ENCODE results near the gene ZNF117. TPM values are rescaled to one million over a fixed set of nuclear protein-coding genes. Genes with fewer than 3 reads are reported as not detected.
"Not testable (repeated sequence)": the region's sequence is repeated elsewhere in the genome, so short reads cannot be mapped to it uniquely, and the experiment has no call there.

ZNF117 gene
- total RNA-seq, 1 donor from 2014 or later: 24.4 TPM

DNA sequence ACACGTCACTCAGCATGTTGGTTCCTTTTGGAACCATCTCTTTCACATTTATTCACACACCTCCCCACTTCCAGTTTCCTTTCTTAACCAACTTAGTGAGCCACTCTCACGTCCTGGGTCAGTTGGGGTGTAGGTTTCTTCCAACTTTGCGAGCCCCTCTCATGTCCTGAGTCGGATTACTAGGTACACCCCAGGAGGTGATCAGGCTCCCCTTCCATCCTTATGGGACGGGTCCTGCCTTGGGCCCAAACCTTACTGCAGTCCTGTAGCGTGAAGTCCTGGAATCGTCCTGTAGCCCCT lies 8.0 kb upstream of the ZNF117 start:
- DNase-seq (ENCODE audit: low spot score) (no peak), ATAC-seq (no peak)
- intact Hi-C loops (cut with DNase I): no loop called here

DNA sequence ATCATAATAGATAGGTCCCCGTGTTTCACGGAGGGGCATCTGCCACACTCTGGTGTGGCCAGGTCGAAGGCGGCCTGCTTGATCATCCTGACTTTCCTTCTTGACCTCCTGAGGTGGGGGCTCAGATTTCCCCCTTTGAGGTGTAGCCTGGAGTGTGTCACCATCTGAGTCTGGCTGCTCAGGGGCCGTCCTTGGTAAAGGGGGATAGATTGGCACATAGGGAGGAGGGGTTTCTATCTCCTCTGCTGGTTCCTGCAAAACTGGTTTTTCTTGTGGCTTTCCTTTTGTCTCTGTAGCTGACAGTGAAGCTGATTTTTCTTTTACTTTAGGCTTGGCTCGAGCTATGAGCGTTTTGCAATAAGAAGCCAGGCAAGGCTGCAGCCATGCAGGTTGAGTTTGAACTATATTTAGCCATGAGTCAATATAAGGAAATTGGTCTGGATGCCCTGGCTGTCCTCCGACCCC lies 7.1 kb upstream of the ZNF117 start:
- DNase-seq (ENCODE audit: low spot score): no peak
- ATAC-seq: no peak

DNA sequence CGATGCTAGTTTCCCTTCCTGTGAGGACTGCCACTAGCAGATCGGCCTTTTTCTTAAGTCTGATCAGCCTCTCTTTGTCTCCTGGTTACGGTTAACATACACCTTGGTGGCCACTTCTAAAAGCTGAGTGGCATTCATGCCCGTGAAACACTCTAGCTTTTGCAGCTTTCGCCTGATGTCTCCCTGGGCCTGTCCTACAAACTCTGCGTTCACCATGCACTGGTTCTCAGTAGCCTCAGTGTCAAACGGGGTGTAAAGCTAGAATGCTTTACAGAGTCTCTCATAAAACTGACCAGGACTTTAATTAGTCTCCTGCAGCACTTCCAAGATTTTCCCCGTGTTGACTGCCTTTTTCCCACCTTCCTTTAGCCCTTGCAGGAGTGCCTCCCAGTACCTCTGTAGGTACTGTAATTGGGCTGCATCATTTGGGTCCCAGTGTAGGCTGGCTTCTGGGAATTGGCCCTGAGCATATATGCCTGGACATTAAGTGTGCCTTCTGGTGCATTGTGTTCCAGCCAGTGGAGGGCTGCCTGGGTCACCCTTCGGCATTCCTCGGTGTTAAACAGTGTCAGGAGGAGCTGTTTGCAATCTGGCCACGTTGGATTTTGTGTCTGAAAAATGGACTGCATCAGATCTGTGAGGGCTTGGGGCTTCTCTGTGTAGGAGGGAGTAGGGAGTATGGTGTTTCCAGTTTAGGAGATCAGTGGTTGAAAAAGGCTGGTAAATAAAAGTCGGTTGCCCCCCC lies 6.5 kb upstream of the ZNF117 start:
- no peak for ATAC-seq
- DNase-seq (ENCODE audit: low spot score): no peak
- intact Hi-C loops (cut with DNase I): no loop called here

More for the DNA sequence above, 7.1 kb upstream of the ZNF117 start:
- intact Hi-C loops (cut with DNase I): no loop called here

DNA sequence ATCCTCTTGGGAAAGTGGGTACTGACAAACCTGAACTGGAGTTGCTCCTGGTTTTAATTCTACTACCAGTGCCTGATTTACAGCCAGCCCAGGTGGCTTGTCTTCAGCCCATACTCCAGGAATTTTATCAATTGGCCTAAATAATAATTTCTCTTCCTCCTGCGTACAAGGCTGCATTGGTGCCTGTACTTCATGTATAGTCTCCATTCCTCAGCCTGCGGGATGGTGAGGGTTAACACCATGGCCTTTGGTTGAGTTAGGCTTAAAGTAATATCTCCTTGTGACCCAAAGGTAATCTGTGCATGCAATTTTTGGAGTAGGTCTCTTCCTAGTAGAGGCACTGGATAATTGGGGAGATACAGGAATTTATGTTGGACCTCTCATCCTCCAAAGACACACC lies 5.5 kb upstream of the ZNF117 start:
- DNase-seq (ENCODE audit: low spot score): no peak
- ATAC-seq: no peak
- intact Hi-C loops (cut with DNase I): no loop called here

DNA sequence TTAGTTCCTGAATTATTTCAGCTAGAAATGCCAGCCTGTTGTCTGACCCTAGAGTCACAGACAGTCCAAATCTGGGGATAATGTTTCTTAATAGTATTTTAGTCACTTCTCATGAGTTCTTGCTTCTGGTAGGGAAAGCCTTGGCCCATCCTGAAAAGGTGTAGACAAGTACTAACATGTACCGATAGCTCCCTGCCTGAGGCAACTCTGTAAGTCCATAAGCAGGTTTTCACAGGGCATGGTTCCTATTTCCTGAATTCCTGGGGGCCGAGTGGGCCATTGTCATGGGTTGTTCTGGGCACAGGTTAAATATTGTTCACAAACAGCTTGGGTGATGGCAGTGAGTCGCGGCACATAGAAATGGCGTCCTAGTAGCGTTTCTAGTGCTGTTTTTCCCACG lies 3.1 kb upstream of the ZNF117 start:
- no peak for DNase-seq (ENCODE audit: low spot score)
- intact Hi-C loops (cut with DNase I): no loop called here
- no peak for ATAC-seq

DNA sequence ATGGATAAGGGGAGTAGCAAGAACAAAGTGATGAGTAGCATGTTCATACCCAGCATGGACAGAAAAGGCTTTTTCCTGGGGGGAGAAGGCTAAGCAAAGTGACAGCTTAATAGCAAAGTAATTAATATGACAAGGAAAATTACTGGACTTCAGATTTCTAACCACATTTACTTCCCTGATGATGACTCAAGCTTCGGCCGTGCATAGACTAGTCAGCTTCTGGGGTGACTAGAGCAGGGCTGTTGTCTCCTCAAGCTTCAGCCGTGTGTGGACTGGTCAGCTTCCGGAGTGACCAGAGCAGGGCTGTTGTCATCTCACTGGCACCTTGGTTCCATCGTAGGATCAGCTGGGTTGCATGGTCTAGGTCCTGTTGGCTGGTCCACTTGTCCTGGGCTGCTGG lies 2.1 kb upstream of the ZNF117 start:
- no peak for ATAC-seq
- intact Hi-C loops (cut with DNase I): no loop called here
- DNase-seq (ENCODE audit: low spot score): no peak

DNA sequence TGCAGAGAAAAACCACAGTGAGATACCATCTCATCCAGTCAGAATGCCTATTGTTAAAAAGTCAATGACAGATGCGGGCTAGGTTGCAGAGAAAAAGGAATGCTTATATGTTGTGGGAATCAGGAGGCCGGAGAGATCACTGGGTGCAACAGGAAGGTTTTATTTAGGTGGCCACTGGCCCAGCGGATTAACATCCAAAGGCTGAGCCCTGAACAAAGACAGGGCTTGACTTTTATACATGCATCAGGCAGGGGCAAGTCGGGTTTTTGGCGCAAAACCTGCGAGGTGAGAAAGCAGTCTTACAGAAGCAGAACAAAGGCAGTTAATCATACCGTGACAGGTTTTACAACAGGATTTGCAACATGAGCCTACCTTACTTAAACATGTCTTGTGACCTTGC lies 620 bp downstream of the ZNF117 start:
- DNase-seq (ENCODE audit: low spot score) (no peak), ATAC-seq (no peak)
- intact Hi-C loops (cut with DNase I): no loop called here

DNA sequence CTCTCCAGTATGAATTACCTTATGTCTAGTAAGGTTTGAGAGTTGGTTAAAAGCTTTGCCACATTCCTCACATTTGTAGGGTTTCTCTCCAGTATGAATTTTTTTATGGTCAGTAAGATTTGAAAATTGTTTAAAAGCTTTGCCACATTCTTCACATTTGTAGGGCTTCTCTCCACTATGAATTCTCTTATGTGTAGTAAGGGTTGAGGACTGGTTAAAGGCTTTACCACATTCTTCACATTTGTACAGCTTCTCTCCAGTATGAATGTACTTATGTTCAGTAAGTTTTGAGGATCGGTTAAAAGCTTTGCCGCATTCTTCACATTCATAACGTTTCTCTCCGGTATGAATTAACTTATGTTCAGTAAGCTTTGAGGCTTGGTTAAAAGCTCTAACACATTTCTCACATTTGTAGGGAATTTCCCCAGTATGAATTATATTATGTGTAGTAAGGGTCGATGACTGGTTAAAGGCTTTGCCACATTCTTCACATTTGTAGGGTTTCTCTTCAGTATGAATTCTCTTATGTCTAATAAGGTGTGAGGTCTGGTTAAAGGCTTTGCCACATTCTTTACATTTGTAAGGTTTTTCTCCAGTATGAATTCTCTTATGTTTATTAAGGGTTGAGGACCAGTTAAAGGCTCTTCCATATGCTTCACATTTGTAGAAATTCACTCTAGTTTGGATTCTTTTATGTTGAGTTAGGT lies 12.2 kb downstream of the ZNF117 start:
- ATAC-seq (no peak), DNase-seq (ENCODE audit: low spot score) (no peak)
- intact Hi-C loops (cut with DNase I): no loop called here

DNA sequence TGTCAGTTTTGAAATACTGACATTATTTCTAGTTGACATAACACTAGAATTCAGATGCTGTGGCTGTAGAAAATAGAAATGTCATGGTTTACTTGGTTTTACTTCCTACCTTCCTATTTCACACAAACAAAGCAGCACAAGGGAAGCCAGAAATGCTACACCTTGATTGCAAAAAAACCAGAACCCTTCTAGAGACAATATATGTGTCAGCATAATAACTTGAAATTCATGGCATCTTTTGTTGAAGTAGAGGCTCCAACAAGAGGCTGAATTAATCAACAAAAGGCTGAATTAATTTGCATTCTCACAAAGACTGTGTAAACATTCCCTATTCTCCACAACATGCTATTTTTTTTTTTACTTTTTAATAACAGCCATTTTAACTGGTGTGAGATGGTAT lies 25.2 kb downstream of the ZNF117 start:
- DNase-seq (ENCODE audit: low spot score) (no peak), ATAC-seq (no peak)
- intact Hi-C loops (cut with DNase I): no loop called here

DNA sequence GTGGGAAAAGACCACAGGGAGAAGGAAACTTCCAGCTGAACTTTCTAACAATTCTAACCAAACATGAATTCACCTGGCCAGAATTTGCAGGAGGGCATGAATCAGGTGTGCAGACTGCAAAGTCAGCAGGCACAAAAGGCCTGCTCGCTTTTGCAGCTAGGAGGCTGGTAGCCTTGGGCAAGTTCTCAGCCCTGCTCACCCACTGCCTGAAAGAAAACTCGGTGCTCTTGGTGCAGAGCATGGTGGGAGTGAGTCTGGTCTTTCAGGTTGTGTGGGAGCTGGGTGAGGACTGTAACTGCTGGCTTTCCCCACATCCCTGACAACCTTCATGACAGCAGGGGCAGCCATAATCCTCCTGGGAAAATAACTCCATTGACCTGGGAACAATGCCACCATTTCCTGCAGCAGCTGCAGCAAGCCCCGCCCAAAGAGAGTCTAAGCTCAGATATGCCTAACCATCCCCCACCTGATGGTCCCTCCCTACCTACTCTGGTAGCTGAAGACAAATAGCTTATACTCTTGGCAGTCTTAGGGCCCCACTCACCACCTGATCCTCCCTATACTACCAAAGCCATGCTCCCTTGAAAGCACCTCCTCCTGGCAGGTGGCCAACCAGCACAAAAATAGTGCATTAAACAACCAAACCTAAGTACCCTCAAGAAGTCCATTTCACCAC lies 31.6 kb downstream of the ZNF117 start:
- DNase-seq (ENCODE audit: low spot score) (no peak), ATAC-seq (no peak)
- intact Hi-C loops (cut with DNase I): no loop called here

DNA sequence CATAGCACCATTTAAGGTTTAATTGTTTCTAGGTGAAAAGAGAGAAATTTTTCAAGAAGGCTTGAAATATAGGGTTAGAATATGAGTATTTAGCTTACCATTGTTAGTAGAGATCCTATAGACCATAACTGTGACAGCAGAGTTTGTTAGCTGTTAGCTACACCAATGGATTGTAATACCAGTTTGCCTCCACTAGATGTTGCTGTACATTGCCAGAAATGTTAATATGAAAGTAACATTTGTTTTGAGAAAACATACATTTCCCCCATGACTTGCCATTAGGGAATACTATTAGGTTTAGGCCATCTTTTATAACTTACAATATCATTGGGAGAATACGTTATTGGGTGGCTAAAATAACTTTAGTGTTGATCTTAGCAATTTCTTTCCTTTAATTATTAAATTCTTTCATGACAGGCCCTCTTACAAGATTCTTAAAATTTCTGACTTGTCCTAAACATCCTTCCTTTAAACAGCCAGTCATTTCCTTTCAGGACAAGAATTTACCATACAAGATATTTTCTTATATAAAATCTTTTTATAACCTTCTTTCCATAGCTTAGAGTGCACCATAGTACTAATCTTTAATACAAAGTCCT lies 39.5 kb downstream of the ZNF117 start:
- ATAC-seq: peak; percentile 70
- DNase-seq (ENCODE audit: low spot score): no peak
- intact Hi-C loops (cut with DNase I): loop anchor here (5.0 kb wide), 1 partner anchor 356 kb away; no protein-coding TSS in a partner anchor

DNA sequence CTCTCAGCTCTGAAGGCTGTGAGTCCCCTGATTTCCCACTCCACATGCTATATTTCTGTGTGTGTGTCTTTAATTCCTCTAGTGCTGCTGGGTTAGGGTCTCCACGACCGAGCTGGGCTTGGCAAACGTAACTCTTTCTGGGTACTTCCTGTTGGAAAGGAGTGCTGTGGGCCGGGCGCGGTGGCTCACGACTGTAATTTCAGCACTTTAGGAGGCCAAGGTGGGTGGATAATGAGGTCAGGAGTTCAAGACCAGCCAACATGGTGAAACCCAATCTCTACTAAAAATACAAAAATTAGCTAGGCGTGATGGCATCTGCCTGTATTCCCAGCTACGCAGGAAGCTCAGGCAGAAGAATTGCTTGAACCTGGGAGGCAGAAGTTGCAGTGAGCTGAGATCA lies 40.2 kb downstream of the ZNF117 start:
- intact Hi-C loops (cut with DNase I): loop anchor here (5.0 kb wide), 1 partner anchor 357 kb away; no protein-coding TSS in a partner anchor
- not testable (repeated sequence) for DNase-seq (ENCODE audit: low spot score); ATAC-seq

DNA sequence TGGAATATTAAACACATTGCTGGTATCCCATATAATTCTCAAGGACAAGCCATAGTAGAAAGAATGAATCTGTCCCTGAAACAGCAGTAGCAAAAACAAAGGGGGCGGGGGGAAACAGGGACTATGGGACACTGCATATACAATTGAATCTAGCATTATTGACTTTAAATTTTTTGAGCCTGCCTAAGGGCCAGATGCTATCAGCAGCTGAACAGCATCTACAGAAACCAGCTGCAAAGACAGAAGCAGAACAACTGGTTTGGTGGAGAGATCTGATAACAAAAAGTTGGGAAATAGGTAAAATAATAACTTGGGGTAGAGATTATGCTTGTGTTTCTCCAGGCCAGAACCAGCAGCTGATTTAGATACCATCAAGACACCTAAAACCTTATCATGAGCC lies 42.1 kb downstream of the ZNF117 start:
- intact Hi-C loops (cut with DNase I); DNase-seq (ENCODE audit: low spot score); ATAC-seq: not testable (repeated sequence)

DNA sequence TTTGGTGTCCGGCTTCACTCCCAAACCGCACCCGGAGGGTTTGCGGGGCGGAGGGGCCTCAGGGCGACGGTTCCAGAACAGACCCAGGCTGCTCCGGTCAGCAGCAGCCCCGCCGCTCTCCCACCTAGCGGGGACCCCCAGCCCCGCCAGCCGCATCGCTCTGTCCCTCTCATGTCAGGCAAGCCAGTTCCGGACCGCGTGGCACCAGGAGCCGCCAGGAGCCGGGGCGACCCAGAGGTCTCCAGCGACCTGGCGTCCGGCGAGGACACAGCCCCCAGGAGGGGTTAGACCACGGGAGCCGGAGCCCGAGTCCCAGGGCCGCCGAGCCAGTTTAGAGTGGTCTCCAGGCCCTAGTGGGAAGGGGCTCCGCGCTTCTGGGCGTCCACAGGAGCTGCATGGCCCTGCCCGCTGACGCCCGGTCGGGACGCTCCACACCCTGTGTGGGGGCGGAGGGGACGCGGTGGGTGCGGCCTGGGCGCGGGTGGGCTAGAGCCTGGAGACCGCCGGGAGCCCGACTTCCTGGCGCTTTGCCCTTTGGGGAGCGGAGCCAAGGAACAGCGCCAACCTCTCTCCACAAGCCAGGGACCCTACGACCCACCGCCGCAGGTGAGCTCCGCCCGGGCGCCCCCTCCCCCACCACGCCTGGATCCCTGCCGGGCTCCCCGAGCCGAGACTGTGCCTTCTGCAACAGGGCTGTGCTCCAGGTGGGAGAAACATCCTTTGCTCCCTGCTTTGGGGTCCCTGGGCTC lies 43.4 kb downstream of the ZNF117 start:
- intact Hi-C loops (cut with DNase I): no loop called here
- peak; percentile 58 for DNase-seq (ENCODE audit: low spot score)
- ATAC-seq: peak; percentile 46

DNA sequence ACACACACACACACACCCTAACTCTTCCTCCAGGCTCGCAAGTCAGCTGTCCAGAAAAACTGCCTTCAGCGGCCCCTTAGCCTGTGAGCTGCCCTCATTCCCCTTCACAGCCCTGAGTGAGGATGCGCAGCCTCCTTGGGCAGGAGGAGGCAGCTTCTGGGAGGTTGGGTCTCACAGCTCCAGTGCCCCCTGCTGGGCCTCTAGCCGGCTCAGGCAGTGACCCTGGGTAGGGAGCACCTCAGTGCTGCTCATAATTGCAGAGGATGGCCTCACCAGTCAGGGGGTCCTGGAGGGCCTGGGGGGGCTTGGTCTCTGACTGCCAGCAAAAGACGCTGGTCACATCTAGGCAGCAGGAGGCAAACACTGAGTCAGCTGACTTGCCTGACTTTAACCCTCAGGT lies 44.1 kb downstream of the ZNF117 start:
- DNase-seq (ENCODE audit: low spot score) (no peak), ATAC-seq (peak; percentile 59)
- intact Hi-C loops (cut with DNase I): no loop called here

DNA sequence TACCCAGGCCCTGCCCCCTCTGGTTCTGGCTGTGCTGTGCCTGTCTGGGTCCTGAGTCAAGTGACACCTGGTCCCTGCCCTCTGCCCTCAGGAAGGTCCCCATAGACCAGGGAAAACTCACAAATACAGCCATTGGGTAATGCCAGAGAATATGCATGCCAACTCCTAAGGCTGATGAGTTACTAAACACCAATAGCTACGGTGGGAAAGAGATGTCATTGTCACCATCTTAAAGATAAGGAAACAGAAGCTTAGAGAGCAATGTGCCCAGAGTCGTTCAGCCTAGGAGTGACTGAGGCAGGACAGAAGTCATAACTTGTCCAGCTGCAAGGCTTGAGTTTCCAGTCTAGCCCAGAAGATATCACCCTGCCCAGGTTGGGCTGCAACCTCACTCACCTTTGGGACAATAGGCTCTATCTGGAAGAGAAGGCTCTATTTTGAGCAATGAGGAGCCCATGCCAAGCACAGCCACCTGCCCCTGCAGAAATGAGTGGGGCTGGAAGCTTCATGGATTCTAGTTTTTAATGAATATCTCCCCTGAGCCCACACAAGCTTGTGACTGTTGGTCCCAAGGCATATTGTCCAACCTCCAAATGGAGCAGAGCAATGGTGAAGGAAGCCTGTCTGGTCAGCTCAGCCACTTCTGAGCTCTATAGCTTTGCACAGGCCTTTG lies 45.2 kb downstream of the ZNF117 start:
- intact Hi-C loops (cut with DNase I): no loop called here
- DNase-seq (ENCODE audit: low spot score) (no peak), ATAC-seq (no peak)

DNA sequence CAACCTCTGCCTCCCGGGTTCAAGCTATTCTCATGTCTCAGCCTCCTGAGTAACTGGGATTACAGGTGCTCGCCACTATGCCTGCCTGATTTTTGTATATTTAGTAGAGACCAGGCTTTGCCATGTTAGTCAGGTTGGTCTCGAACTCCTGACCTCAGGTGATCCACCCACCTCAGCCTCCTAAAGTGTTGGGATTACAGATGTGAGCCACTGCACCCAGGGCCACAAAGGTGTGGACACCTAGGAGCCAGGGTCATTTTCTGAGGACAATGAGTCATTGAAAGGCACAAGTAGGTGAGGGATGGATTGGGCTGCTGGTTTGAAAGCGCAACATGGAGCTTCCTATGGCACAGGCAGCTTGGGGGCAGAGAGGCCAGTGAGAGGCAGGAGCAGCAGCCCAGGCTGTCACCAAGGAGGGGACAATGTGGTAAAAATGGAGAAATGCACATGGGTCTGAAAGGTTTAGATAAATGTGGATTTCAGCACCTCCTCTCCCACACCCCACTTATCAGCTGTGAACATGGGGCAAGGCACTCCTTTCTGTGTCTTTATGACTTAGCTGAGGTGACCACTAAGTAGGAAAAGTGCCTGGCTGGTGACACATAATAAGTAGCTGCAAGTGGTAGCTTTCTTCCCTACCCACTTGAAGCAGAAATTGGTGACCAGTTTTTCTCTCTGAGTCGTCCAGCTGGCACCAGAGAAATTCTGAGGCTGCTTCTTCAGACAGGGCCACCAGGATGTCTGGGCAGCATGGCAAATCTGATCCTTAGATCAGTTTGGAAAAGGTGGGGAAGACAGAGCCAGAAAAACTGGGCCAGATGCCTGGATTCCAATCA lies 46.0 kb downstream of the ZNF117 start:
- ATAC-seq; intact Hi-C loops (cut with DNase I); DNase-seq (ENCODE audit: low spot score): not testable (repeated sequence)

DNA sequence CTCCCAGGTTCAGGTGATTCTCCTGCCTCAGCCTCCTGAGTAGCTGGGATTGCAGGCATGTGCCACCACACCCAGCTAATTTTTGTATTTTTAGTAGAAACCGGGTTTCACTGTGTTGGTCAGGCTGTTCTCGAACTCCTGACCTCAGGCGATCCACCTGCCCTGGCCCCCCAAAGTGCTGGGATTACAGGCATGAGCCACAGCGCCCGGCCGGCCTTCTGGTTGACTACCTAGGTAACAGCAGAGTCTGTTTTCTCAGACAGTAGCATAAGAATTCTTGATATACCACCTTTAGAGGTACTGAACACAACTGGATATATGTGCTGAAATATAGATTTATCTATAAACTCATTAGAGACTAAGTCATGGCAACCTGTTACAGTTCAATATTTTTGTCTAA lies 50.8 kb downstream of the ZNF117 start:
- DNase-seq (ENCODE audit: low spot score); intact Hi-C loops (cut with DNase I); ATAC-seq: not testable (repeated sequence)
